NB4 (cell line): ENCODE results near the gene SLC38A4.

ENCODE experiments used
- POLR2A ChIP-seq: IDR thresholded peaks from 2 replicates; pipeline ENCODE4 v1.6.1; 2011; ENCODE audit warnings: mild to moderate bottlenecking; ENCODE audit not compliant: insufficient read length; ENCODE audit errors: extremely low read depth
- TF ChIP-seq, protein P1 (sequence below): IDR thresholded peaks from one replicate; pipeline ENCODE4 v1.5.1; 2012; ENCODE audit warnings: low read depth, low read length
- TF ChIP-seq, protein P2 (sequence below): IDR thresholded peaks from 2 replicates; pipeline ENCODE4 v1.6.1; 2011; ENCODE audit warnings: low read depth, low read length

DNA sequence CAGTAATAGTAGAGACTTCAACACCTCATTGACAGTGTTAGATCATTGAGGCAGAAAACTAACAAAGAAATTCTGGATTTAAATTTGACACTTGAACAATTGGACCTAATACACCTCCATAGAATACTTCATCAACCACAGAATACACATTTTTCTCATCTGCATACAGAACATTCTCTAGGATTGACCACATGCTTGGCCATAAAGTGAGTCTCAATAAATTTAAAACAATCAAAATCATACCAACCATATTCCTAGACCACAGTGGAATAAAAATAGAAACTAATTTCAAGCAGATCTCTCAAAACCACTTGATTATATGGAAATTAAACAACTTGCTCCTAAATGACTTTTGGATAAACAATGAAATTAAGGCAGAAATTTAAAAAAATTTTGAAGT, 82.3 kb downstream of the SLC38A4 start:
- TF ChIP-seq, protein P1, sequence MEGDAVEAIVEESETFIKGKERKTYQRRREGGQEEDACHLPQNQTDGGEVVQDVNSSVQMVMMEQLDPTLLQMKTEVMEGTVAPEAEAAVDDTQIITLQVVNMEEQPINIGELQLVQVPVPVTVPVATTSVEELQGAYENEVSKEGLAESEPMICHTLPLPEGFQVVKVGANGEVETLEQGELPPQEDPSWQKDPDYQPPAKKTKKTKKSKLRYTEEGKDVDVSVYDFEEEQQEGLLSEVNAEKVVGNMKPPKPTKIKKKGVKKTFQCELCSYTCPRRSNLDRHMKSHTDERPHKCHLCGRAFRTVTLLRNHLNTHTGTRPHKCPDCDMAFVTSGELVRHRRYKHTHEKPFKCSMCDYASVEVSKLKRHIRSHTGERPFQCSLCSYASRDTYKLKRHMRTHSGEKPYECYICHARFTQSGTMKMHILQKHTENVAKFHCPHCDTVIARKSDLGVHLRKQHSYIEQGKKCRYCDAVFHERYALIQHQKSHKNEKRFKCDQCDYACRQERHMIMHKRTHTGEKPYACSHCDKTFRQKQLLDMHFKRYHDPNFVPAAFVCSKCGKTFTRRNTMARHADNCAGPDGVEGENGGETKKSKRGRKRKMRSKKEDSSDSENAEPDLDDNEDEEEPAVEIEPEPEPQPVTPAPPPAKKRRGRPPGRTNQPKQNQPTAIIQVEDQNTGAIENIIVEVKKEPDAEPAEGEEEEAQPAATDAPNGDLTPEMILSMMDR = no peak
- TF ChIP-seq POLR2A = no peak
- TF ChIP-seq, protein P2, sequence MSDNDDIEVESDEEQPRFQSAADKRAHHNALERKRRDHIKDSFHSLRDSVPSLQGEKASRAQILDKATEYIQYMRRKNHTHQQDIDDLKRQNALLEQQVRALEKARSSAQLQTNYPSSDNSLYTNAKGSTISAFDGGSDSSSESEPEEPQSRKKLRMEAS = no peak
